ENCODE results near the gene DAB1. TPM values are rescaled to one million over a fixed set of nuclear protein-coding genes. Genes with fewer than 3 reads are reported as not detected.
"Not testable (repeated sequence)": the region's sequence is repeated elsewhere in the genome, so short reads cannot be mapped to it uniquely, and the experiment has no call there.

Gene DAB1
- total RNA-seq, 1 donor from 2014 or later, result 35.9 TPM

GRCh38 chr1:57102561-57103326 lies 321.1 kb downstream of the DAB1 start:
- DNase-seq (ENCODE audit: low spot score in 2 of 2) (no peak), FAIRE-seq (no peak)

DNA sequence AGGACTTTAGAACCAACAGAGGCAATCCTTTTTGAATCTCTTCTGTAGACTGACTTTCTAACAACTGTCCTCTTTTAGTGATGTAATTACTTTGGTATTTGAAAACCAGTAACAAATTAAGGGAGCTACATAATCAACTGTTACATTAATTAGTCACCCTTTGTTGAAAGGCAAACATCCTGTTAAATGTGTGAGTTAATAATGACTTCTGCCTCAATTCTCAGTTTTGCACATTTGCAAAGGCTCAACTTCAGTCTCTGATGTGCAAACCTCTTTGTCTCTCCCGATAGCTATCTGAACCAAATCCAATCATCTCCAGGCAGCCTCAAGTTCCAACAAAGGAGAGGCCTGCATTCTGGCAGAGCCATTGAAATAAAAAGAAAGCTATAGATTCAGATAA lies 322.7 kb downstream of the DAB1 start:
- no peak for DNase-seq (ENCODE audit: low spot score in 2 of 2)
- FAIRE-seq, result no peak

GRCh38 chr1:57094749-57095148 lies 329.1 kb downstream of the DAB1 start:
- DNase-seq (ENCODE audit: low spot score in 2 of 2), result no peak
- FAIRE-seq, result no peak

DNA sequence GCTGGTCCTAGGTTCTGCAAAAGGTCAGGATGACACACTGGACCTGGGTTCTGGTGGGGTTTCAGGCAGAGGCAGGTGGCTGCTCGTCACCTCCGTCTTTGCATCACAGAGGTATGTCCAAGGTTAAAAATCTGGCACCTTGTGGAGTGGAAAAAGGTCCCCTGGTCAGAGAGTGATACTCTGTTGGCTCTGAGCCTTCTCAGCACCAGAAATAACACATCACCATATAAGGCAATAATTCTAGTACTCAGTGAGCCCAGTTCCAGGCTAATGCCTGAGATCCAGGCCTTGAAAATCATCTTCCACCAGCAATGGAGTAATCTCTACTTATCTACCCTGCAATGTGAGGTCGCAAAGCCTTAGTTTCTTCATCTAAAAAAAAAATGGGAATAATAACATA lies 330.7 kb downstream of the DAB1 start:
- DNase-seq (ENCODE audit: low spot score in 2 of 2) (no peak), FAIRE-seq (no peak)

GRCh38 chr1:57091642-57092041 lies 332.2 kb downstream of the DAB1 start:
- FAIRE-seq (no peak), DNase-seq (ENCODE audit: low spot score in 2 of 2) (no peak)

- FAIRE-seq (no peak), DNase-seq (ENCODE audit: low spot score in 2 of 2) (no peak)
Measured at GRCh38 chr1:57089855-57090254, 334.0 kb downstream of the DAB1 start.

GRCh38 chr1:57089221-57089620 lies 334.6 kb downstream of the DAB1 start:
- FAIRE-seq, result no peak
- no peak for DNase-seq (ENCODE audit: low spot score in 2 of 2)

- DNase-seq (ENCODE audit: low spot score in 2 of 2) (no peak), FAIRE-seq (no peak)
Measured at GRCh38 chr1:57088653-57089052, 335.2 kb downstream of the DAB1 start.

DNA sequence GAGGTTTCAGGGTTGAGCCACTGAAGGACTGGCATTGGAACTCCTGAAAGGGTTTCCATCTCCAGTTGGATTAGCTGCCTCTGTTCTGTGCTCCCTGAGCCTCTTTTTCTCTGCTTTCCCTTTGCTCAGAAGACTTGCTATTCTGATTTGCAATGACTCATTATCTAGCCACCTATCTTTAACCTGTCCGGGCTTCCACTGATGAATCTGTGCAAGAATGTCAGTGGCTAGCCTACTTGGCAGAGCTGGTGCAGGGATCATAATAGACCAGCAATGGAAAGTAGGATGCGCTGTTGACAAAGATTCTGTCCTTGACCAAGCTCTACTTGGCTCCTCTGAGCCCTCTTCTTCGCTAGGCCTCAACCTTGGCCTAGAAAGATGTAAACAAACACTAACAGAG lies 336.2 kb downstream of the DAB1 start:
- DNase-seq (ENCODE audit: low spot score in 2 of 2); FAIRE-seq: not testable (repeated sequence)

DNA sequence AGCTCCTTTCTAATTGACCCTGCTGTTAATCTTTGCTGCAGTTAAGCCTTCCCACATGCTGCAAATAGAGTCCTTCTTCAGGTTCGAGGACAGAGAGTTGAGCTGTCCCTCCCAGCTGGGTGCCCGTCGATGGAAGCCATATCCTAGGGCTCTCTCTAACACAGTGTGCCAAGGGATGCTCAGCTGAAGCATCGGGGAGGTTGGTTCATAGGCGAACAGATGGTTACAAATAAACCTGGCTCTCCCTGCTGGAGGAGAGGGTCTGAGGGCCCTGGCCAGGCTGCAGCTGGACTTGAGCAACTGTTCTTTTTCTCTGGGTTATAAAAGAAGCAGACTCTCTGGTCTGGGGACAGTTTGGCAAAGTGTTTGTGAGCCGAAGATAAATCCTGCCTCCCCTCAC lies 337.7 kb downstream of the DAB1 start:
- FAIRE-seq, result no peak
- no peak for DNase-seq (ENCODE audit: low spot score in 2 of 2)

- FAIRE-seq, result no peak
- DNase-seq (ENCODE audit: low spot score in 2 of 2), result no peak
Measured at GRCh38 chr1:57084701-57085100, 339.2 kb downstream of the DAB1 start.

DNA sequence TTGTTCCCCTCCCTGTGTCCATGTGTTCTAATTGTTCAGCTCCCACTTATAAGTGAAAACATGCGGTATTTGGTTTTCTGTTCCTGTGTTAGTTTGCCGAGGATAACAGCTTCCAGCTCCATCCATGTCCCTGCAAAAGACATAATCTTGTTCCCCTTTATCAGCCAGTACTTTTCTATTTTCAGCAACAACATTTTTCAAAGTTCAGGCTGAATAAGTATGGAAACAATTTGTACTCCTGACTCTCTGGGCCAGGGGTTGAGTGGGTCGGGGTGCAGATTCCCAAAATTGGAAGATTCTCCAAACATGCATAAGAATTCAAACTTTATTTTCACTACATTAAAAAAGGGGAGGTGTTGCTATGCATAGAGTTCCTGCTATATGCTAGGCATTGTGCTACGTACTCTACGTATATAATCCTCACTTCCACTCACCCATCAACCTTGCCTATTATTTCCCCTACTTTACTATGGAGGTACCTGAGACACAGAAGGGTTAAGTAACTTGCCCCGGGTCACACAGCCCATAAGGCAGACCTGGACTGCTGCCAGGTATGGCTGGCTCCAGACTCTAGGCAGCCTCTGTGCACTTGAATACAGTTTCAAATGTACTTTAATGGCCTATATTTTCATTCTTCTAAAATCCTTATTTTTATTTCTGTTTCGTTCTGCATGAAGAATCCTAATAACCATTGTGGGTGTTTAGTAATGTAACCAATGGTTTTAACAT lies 341.0 kb downstream of the DAB1 start:
- no peak for FAIRE-seq
- DNase-seq (ENCODE audit: low spot score in 2 of 2), result no peak

- no peak for FAIRE-seq
- DNase-seq (ENCODE audit: low spot score in 2 of 2), result no peak
Measured at GRCh38 chr1:57079454-57080157, 344.3 kb downstream of the DAB1 start.

DNA sequence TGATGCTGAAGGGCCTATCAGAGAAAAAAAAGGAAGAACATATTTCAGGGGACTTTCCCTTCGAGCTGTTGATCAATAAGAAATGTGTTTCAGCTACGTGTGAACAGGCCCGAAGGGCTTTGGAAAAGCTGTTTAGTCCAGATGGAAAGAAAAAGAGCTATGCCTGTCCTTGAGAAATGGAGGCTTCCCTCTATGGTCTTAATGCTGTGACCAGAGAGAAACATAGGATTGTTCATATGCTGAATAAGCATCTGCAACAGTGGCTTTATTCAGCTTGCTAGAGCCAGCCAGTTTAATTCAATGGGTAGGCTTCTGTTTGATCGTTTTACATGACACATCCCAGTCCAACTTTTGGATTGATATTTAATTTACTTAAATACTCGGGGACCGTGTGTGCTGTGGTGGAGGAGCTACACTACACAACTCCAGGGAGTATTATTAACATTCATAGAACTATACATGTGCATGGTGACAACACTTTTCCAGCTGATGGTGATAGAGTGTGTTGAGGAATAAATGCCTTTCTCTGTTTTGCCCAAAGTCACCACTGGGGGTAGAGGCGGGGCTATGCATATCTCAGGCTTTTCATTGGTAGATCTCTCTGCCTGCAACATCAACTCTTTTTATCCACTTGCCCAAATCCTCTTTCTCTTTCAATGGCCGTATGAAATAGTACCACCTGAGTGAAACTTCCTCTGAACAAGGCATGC lies 351.3 kb downstream of the DAB1 start:
- no peak for FAIRE-seq
- no peak for DNase-seq (ENCODE audit: low spot score in 2 of 2)

DNA sequence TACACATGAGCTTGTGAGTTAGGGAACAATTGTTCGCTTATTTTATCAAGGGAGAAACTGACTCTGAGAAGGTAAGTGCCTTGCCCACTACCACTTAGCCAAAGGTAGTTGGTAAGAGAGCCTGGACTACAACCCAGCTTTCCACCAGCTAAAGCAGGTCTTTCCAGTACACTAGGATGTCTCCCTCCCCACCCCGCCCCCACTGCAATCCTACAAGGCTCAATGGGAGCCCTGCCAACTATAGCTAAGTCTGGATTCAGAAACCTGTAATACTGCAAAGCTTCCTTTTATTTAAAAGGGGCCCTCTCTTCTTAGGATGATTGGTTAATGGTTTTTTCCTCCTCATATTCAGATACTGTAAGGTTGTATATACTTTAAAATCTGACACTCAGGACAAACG lies 356.0 kb downstream of the DAB1 start:
- DNase-seq (ENCODE audit: low spot score in 2 of 2) (no peak), FAIRE-seq (no peak)

DNA sequence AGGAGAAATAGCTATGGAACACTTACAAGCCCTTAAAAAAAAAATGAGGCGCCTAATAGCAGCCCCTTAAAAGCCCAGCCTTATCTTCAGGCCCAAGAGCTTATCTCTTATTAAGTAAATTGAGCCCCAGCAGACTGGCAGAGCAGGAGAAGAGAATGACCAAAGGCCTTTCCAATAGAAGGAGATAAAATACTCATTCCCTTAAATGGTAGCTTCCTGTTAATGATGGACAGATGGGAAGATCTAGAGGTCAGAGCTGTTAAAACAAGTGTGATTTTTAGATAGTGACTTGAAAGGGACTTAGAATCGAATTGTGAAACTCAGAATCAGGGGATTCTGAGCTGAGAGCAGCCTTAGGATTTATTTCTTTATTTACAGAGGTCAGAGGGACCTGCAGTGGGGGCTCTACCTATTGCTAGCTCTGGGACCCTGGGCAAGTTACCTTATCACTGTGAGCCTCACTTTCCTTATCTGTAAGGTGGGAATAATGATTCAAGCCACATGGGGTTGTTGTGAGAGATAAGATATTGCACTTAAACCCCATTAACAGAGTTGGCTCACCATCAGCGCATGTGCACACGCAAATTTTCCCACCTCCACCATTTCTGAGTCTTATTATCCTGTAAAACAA lies 356.8 kb downstream of the DAB1 start:
- FAIRE-seq (no peak), DNase-seq (ENCODE audit: low spot score in 2 of 2) (no peak)

- FAIRE-seq (no peak), DNase-seq (ENCODE audit: low spot score in 2 of 2) (no peak)
Measured at GRCh38 chr1:57065442-57065841, 358.4 kb downstream of the DAB1 start.

GRCh38 chr1:57064379-57065140 lies 359.3 kb downstream of the DAB1 start:
- DNase-seq (ENCODE audit: low spot score in 2 of 2) (no peak), FAIRE-seq (no peak)

GRCh38 chr1:57063406-57064125 lies 360.3 kb downstream of the DAB1 start:
- no peak for FAIRE-seq
- no peak for DNase-seq (ENCODE audit: low spot score in 2 of 2)
